ENCODE results near the gene IL16. TPM values are rescaled to one million over a fixed set of nuclear protein-coding genes. Genes with fewer than 3 reads are reported as not detected.

The IL16 gene
- total RNA-seq, 1 donor from 2014 or later = 0.79 TPM

- TF ChIP-seq, protein P1, sequence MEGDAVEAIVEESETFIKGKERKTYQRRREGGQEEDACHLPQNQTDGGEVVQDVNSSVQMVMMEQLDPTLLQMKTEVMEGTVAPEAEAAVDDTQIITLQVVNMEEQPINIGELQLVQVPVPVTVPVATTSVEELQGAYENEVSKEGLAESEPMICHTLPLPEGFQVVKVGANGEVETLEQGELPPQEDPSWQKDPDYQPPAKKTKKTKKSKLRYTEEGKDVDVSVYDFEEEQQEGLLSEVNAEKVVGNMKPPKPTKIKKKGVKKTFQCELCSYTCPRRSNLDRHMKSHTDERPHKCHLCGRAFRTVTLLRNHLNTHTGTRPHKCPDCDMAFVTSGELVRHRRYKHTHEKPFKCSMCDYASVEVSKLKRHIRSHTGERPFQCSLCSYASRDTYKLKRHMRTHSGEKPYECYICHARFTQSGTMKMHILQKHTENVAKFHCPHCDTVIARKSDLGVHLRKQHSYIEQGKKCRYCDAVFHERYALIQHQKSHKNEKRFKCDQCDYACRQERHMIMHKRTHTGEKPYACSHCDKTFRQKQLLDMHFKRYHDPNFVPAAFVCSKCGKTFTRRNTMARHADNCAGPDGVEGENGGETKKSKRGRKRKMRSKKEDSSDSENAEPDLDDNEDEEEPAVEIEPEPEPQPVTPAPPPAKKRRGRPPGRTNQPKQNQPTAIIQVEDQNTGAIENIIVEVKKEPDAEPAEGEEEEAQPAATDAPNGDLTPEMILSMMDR (IDR thresholded peaks at IDR 0.05; ENCODE audit: insufficient read depth, low read length, severe bottlenecking) = no peak
- DNase-seq (ENCODE audit: low read depth) (no peak), FAIRE-seq (no peak)
- H3K27me3 ChIP-seq (ENCODE audit: control insufficient read depth, insufficient read depth, low read length) = no peaks in the 10 kb centered on the region
- H3K36me3 ChIP-seq (ENCODE audit: control insufficient read depth, insufficient read depth, low read length) = no peaks in the 10 kb centered on the region
- H3K4me3 ChIP-seq (ENCODE audit: low read depth, low read length) = no peak overlapping the region
Observed at GRCh38 chr15:81235276-81236123, 38.8 kb downstream of the IL16 start.

DNA sequence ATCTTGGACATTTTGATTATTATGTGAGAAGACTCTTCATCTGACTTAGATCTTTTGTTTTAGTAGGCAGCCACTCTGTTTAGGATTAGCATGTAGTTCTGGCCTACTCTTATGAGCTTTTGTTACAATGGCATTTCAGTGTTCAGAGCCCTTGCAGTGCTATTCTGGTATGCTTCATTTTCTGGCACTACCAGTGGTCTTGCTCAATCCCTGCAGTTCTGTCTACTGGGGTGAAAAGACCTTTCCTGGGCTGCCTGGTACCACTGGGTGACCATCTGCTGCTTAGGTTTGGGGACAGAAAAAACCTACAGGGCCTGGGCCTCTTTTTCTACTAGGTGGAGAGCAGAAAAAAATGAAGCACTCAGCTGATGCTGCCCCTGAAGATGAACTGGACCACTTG lies 42.5 kb downstream of the IL16 start:
- FAIRE-seq (no peak), DNase-seq (ENCODE audit: low read depth) (no peak)
- Histone ChIP-seq H3K4me3 (ENCODE audit: low read depth, low read length) (no peak overlapping the region), H3K27me3 (ENCODE audit: control insufficient read depth, insufficient read depth, low read length) (no peaks in the 10 kb centered on the region), H3K36me3 (ENCODE audit: control insufficient read depth, insufficient read depth, low read length) (no peaks in the 10 kb centered on the region)
- TF ChIP-seq, protein P1 (IDR thresholded peaks at IDR 0.05; ENCODE audit: insufficient read depth, low read length, severe bottlenecking) = no peak

- Histone ChIP-seq H3K27me3 (ENCODE audit: control insufficient read depth, insufficient read depth, low read length) (no peaks in the 10 kb centered on the region), H3K36me3 (ENCODE audit: control insufficient read depth, insufficient read depth, low read length) (no peaks in the 10 kb centered on the region), H3K4me3 (ENCODE audit: low read depth, low read length) (no peak overlapping the region)
- FAIRE-seq = no peak
- TF ChIP-seq, protein P1 (IDR thresholded peaks at IDR 0.05; ENCODE audit: insufficient read depth, low read length, severe bottlenecking) = no peak
- no peak for DNase-seq (ENCODE audit: low read depth)
Observed at GRCh38 chr15:81242778-81243177, 46.1 kb downstream of the IL16 start.

- Histone ChIP-seq H3K36me3 (ENCODE audit: control insufficient read depth, insufficient read depth, low read length) (no peaks in the 10 kb centered on the region), H3K27me3 (ENCODE audit: control insufficient read depth, insufficient read depth, low read length) (no peaks in the 10 kb centered on the region), H3K4me3 (ENCODE audit: low read depth, low read length) (no peak overlapping the region)
- no peak for DNase-seq (ENCODE audit: low read depth)
- FAIRE-seq = no peak
- TF ChIP-seq, protein P1 (IDR thresholded peaks at IDR 0.05; ENCODE audit: insufficient read depth, low read length, severe bottlenecking) = no peak
Observed at GRCh38 chr15:81244306-81244705, 47.6 kb downstream of the IL16 start.

DNA sequence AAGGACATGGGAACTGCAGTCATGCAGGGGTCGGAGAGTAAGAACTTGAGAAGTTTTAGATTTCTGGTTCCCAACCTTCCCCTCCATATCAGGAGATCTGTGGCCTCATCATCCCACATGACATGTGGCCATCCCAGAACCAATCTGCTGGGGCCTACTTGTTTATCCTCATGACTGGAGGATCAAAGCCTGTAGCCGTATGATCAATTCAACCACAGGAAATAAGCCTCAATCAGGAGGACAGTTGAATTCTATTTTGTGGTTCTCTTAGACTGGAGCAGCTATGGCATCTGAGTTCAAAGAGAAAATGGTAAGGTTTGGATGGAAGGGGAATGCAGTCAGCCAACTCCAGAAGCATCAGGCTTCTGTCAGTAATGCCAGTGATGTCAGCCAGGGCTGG lies 57.2 kb downstream of the IL16 start:
- TF ChIP-seq, protein P1 (IDR thresholded peaks at IDR 0.05; ENCODE audit: insufficient read depth, low read length, severe bottlenecking) = no peak
- FAIRE-seq (no peak), DNase-seq (ENCODE audit: low read depth) (no peak)
- Histone ChIP-seq H3K4me3 (ENCODE audit: low read depth, low read length) (no peak overlapping the region), H3K27me3 (ENCODE audit: control insufficient read depth, insufficient read depth, low read length) (no peaks in the 10 kb centered on the region), H3K36me3 (ENCODE audit: control insufficient read depth, insufficient read depth, low read length) (no peaks in the 10 kb centered on the region)

Measured in bronchial epithelial cell (primary cell).